Upper lobe of left lung (tissue), 4 donors: ENCODE data around the gene HERPUD2.
"Not testable (repeated sequence)": the region's sequence is repeated elsewhere in the genome, so short reads cannot be mapped to it uniquely, and the experiment has no call there.

ENCODE experiments used
- POLR2A ChIP-seq, 4 donors: fragments of 450-650 bp; IDR thresholded peaks; one replicate each; pipeline ENCODE4 v1.5.1; 2016 to 2017; ENCODE audit warnings: antibody characterized with exemption in 4 of 4, mild to moderate bottlenecking in 2 of 4
- POLR2AphosphoS5 ChIP-seq, 2 donors: sonication (generic); formaldehyde crosslinking; IDR thresholded peaks; one replicate each; pipeline ENCODE4 v1.5.1; 2017; ENCODE audit warnings: antibody characterized with exemption in 2 of 2
- TF ChIP-seq, protein P1 (sequence below), 6 experiments: fragments of 450-650 bp in 4 of 6; fragments of 200-600 bp in 2 of 6; sonication (generic) in 2 of 6; IDR thresholded peaks; one replicate each; pipeline ENCODE4 v1.5.1; 2016 to 2019; ENCODE audit warnings: antibody characterized with exemption in 6 of 6

DNA sequence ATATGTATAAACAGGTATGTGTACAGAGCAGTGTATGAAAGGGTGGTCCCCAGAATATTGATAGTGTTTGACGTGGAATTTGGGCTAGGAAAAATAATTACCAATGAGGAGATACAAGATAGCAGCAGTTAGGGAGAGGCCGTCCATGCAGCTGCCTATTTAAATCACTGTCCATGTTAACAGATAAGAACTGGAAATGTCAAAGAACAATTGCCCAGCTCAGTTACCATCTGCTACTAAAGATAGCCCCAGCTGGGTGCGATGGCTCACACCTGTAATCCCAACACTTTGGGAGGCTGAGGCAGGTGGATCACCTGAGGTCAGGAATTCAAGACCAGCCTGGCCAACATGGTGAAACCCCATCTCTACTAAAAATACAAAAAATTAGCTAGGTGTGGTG lies 3.4 kb upstream of the HERPUD2 start:
- not testable (repeated sequence) for TF ChIP-seq POLR2AphosphoS5, POLR2A (IDR thresholded peaks at IDR 0.05)
- TF ChIP-seq, protein P1, sequence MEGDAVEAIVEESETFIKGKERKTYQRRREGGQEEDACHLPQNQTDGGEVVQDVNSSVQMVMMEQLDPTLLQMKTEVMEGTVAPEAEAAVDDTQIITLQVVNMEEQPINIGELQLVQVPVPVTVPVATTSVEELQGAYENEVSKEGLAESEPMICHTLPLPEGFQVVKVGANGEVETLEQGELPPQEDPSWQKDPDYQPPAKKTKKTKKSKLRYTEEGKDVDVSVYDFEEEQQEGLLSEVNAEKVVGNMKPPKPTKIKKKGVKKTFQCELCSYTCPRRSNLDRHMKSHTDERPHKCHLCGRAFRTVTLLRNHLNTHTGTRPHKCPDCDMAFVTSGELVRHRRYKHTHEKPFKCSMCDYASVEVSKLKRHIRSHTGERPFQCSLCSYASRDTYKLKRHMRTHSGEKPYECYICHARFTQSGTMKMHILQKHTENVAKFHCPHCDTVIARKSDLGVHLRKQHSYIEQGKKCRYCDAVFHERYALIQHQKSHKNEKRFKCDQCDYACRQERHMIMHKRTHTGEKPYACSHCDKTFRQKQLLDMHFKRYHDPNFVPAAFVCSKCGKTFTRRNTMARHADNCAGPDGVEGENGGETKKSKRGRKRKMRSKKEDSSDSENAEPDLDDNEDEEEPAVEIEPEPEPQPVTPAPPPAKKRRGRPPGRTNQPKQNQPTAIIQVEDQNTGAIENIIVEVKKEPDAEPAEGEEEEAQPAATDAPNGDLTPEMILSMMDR (IDR thresholded peaks at IDR 0.05), result not testable (repeated sequence)
